ENCODE data around the gene HIRIP3. TPM values are rescaled to one million over a fixed set of nuclear protein-coding genes. Genes with fewer than 3 reads are reported as not detected.
"Not testable (repeated sequence)": the region's sequence is repeated elsewhere in the genome, so short reads cannot be mapped to it uniquely, and the experiment has no call there.

The HIRIP3 gene
- total RNA-seq, 1 donor from 2014 or later, result 7.1 TPM

DNA sequence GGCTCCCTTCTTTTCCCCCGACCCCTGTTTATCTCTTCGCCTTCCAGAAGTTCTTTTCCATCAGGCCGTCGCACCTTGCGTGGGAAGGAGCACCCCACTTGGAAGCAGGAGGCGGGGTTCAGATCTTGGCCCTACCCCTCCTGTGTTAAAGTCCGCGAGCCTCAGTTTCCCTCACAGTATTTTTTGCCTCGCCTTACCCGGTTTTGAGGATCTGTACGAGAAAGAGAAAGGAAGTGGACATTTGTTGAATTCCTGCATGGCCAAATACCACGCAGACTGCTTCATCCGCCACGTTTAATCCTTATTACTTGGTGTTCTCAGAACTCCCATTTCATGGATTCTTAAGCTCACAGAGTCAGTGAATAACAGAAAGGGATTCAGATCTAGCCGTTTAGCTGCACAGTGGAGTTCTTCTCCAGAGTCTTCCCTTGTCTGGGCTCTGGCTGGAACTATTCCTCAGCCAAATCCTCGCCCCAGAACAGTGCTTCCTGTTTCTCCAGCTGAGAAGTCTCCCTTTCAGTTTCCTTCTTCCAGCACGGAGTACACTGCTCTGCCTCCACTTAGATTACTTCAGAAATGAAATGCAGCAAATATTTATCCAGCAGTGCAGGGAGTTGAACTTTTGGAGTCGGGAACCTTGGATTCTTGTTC, 32.9 kb downstream of the HIRIP3 start:
- Histone ChIP-seq H3K4me3 (peak overlapping the region; percentile 68 to 81), H3K36me3 (no peaks in the 10 kb centered on the region), H3K9me3 (no peaks in the 10 kb centered on the region), H3K27ac (peak overlapping the region; percentile 94), H3K27me3 (no peaks in the 10 kb centered on the region), H3K4me1 (peaks cover 16% of the 10 kb centered on the region)
- DNase-seq (ENCODE audit: extremely low spot score in 2 of 2), result no peak
- TF ChIP-seq, protein P1, sequence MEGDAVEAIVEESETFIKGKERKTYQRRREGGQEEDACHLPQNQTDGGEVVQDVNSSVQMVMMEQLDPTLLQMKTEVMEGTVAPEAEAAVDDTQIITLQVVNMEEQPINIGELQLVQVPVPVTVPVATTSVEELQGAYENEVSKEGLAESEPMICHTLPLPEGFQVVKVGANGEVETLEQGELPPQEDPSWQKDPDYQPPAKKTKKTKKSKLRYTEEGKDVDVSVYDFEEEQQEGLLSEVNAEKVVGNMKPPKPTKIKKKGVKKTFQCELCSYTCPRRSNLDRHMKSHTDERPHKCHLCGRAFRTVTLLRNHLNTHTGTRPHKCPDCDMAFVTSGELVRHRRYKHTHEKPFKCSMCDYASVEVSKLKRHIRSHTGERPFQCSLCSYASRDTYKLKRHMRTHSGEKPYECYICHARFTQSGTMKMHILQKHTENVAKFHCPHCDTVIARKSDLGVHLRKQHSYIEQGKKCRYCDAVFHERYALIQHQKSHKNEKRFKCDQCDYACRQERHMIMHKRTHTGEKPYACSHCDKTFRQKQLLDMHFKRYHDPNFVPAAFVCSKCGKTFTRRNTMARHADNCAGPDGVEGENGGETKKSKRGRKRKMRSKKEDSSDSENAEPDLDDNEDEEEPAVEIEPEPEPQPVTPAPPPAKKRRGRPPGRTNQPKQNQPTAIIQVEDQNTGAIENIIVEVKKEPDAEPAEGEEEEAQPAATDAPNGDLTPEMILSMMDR (IDR thresholded peaks at IDR 0.05), result no peak
- TF ChIP-seq POLR2AphosphoS5 (IDR thresholded peaks at IDR 0.05; ENCODE audit: insufficient read depth in 1 of 2, low read depth in 1 of 2) (no peak), POLR2A (IDR thresholded peaks at IDR 0.05) (no peak)
- intact Hi-C loops (cut with DNase I), result no loop called here

DNA sequence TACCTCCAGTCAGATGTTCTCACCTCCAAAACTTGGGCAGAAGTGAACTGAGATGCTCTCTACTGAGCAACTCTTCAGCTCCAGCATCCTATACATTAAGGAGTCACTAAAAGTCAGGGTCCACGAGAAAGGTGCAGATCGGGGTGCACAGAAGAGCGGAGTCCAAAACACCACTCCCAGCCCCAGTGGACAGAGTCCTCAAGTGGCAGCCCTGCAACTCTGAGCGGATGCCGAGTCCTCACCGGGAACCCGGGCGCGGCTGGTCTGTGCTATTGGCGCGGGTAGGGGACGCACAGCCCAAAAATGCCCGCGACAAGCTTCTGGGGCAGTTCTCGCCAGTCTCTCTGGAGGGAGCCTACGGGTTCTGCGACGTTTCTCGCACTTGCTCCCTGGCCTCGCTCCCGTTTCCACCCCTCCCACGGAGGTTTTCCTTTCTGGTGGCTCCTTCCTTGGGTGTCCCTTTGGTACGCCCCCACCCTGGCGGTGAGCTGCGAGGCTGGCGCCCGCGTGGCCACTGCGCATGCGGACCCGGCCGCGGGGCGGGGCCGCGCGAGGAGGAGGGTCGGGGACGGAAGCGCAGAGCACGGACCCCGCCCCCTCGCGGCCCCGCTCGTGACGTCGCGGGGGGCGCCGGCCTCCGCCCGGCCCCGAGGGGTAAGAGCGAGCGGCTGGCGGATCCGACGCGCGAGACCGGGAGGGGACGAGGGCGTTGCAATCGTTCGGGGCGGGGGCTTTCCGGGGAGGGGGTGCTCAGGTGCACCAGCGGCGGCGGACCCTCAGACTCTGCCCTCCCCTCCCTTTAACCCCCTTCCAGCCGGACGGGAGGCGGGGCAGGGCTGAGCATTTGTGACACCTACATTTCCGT, 33.7 kb downstream of the HIRIP3 start, which contains the start of gene TMEM219:
Gene TMEM219 (plus strand): TSS at position 601 of the 865 bp plus-strand sequence. CDS start 1,065 bp downstream, outside the sequence.
- intact Hi-C loops (cut with DNase I), result no loop called here
- DNase-seq (ENCODE audit: extremely low spot score in 2 of 2), result no peak
- Histone ChIP-seq H3K4me1 (peaks cover 16% of the 10 kb centered on the region), H3K36me3 (no peaks in the 10 kb centered on the region), H3K9me3 (no peaks in the 10 kb centered on the region), H3K27ac (peak within 1 kb of the TSS; percentile 94), H3K27me3 (no peaks in the 10 kb centered on the region), H3K4me3 (peak within 1 kb of the TSS; percentile 68 to 81)
- TF ChIP-seq, protein P1 (IDR thresholded peaks at IDR 0.05), result peak in 2 of 3 experiments; percentile 28 to 59
- peak in 1 of 2 donors; percentile 42 for TF ChIP-seq POLR2A (IDR thresholded peaks at IDR 0.05)
- TF ChIP-seq POLR2AphosphoS5 (IDR thresholded peaks at IDR 0.05; ENCODE audit: insufficient read depth in 1 of 2, low read depth in 1 of 2), result peak in 1 of 2 donors; percentile 81

DNA sequence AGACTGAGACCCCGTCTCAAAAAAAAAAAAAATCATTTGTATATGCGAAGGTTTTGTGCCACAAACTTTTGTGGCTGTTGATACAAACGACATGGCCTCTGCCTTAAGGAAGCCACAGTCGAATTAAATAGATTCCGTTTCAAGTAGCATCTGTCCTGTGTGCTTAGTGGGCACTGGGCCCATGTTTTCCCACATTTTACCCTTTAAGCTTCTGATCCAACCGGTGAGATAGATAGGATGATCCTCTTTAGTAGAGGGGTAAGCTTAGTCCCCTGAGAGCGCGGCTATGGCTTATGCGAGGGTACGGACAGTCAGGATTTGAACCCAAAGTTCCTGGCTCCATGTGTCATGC, 34.3 kb downstream of the HIRIP3 start:
- H3K27ac ChIP-seq, result peak overlapping the region; percentile 94
- TF ChIP-seq, protein P1 (IDR thresholded peaks at IDR 0.05), result no peak
- no peak for TF ChIP-seq POLR2A (IDR thresholded peaks at IDR 0.05)
- no peak for TF ChIP-seq POLR2AphosphoS5 (IDR thresholded peaks at IDR 0.05; ENCODE audit: insufficient read depth in 1 of 2, low read depth in 1 of 2)
- H3K4me3 ChIP-seq, result peak overlapping the region; percentile 68 to 81
- no peaks in the 10 kb centered on the region for H3K27me3 ChIP-seq
- H3K9me3 ChIP-seq, result no peaks in the 10 kb centered on the region
- peaks cover 16% of the 10 kb centered on the region for H3K4me1 ChIP-seq
- no peak for DNase-seq (ENCODE audit: extremely low spot score in 2 of 2)
- no peaks in the 10 kb centered on the region for H3K36me3 ChIP-seq
- intact Hi-C loops (cut with DNase I), result no loop called here

DNA sequence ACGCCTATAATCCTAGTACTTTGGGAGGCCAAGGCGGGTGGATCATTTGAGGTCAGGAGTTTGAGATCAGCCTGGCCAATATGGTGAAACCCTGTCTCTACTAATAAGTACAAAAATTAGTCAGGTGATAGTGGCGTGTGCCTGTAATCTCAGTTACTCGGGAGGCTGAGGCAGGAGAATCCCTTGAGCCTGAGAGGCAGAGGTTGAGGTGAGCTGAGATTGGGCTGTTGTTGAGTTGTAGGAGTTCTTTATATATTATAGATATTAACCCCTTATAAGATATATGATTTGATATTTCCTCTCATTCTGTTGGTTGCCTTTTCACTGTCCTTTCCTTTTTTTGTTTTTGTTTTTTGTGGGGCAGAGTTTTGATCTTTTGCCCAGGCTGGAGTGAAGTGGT, 35.6 kb downstream of the HIRIP3 start:
- not testable (repeated sequence) for H3K27me3 ChIP-seq; H3K27ac ChIP-seq; H3K9me3 ChIP-seq; DNase-seq (ENCODE audit: extremely low spot score in 2 of 2); H3K36me3 ChIP-seq; H3K4me3 ChIP-seq
- intact Hi-C loops (cut with DNase I), result loop anchor here (10.0 kb wide), 1 partner anchor 105 kb away; no protein-coding TSS in a partner anchor
- H3K4me1 ChIP-seq, result peaks cover 16% of the 10 kb centered on the region

DNA sequence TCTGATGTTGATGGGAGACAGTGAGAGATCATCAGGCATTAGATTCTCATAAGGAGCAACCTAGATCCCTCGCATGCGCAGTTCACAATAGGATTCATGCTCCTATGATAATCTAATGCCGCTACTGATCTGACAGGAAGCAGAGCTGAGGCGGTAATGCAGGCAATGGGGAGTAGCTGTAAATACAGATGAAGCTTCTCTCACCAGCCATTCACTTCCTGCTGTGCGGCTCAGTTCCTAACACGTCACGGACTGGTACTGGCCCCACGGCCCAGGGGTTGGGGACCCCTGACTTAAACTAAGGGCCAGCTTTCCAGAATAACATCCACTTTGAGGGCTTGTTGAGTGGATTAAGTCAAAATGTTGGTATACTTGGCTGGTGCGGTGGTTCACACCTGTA, 36.1 kb downstream of the HIRIP3 start:
- Histone ChIP-seq H3K9me3 (no peaks in the 10 kb centered on the region), H3K4me3 (no peak overlapping the region), H3K27me3 (no peaks in the 10 kb centered on the region), H3K36me3 (no peaks in the 10 kb centered on the region), H3K27ac (no peak overlapping the region), H3K4me1 (peaks cover 16% of the 10 kb centered on the region)
- DNase-seq (ENCODE audit: extremely low spot score in 2 of 2), result no peak
- TF ChIP-seq, protein P1 (IDR thresholded peaks at IDR 0.05), result no peak
- no peak for TF ChIP-seq POLR2A (IDR thresholded peaks at IDR 0.05)
- TF ChIP-seq POLR2AphosphoS5 (IDR thresholded peaks at IDR 0.05; ENCODE audit: insufficient read depth in 1 of 2, low read depth in 1 of 2), result no peak
- intact Hi-C loops (cut with DNase I), result loop anchor here (10.0 kb wide), 1 partner anchor 104 kb away; no protein-coding TSS in a partner anchor
